ENCODE data around the gene PBX1. TPM values are rescaled to one million over a fixed set of nuclear protein-coding genes. Genes with fewer than 3 reads are reported as not detected.

Gene PBX1
- total and polyA plus RNA-seq, 2 experiments from 2014 or later, result 40.0 to 104 TPM

GRCh38 chr1:164868990-164869389, 310.0 kb downstream of the PBX1 start (continued):
- TF ChIP-seq, protein P1, sequence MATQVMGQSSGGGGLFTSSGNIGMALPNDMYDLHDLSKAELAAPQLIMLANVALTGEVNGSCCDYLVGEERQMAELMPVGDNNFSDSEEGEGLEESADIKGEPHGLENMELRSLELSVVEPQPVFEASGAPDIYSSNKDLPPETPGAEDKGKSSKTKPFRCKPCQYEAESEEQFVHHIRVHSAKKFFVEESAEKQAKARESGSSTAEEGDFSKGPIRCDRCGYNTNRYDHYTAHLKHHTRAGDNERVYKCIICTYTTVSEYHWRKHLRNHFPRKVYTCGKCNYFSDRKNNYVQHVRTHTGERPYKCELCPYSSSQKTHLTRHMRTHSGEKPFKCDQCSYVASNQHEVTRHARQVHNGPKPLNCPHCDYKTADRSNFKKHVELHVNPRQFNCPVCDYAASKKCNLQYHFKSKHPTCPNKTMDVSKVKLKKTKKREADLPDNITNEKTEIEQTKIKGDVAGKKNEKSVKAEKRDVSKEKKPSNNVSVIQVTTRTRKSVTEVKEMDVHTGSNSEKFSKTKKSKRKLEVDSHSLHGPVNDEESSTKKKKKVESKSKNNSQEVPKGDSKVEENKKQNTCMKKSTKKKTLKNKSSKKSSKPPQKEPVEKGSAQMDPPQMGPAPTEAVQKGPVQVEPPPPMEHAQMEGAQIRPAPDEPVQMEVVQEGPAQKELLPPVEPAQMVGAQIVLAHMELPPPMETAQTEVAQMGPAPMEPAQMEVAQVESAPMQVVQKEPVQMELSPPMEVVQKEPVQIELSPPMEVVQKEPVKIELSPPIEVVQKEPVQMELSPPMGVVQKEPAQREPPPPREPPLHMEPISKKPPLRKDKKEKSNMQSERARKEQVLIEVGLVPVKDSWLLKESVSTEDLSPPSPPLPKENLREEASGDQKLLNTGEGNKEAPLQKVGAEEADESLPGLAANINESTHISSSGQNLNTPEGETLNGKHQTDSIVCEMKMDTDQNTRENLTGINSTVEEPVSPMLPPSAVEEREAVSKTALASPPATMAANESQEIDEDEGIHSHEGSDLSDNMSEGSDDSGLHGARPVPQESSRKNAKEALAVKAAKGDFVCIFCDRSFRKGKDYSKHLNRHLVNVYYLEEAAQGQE (IDR thresholded peaks at IDR 0.05; ENCODE audit: unreplicated experiment), result no peak
- no peak for TF ChIP-seq JUNB (IDR thresholded peaks at IDR 0.05; ENCODE audit: unreplicated experiment)

- Mint-ChIP-seq H3K4me1 (peaks cover 9% of the 10 kb centered on the region; the same call in 2 of the 3 replicates), H3K4me3 (no peak overlapping the region), H3K9me3 (no peaks in the 10 kb centered on the region), H3K27me3 (ENCODE audit: insufficient read depth, low read depth, poor library complexity) (peaks cover 4% of the 10 kb centered on the region), H3K36me3 (ENCODE audit: low read depth) (no peaks in the 10 kb centered on the region), H3K27ac (no peak overlapping the region)
- no peaks in the 10 kb centered on the region for H3F3A ChIP-seq (replicated peaks; ENCODE audit: low read depth)
- no peaks in the 10 kb centered on the region for H3K36me3 ChIP-seq (ENCODE audit: insufficient read depth)
- H3K27me3 ChIP-seq (ENCODE audit: insufficient read depth), result no peaks in the 10 kb centered on the region
- H3K4me3 ChIP-seq, result no peak overlapping the region
- no peak overlapping the region for H3K4me2 ChIP-seq
- no peak overlapping the region for H3K27ac ChIP-seq (ENCODE audit: low read depth)
- H4K20me1 ChIP-seq (replicated peaks; ENCODE audit: insufficient read depth), result no peaks in the 10 kb centered on the region
- no peak overlapping the region for H2AFZ ChIP-seq
- DNase-seq (ENCODE audit: low spot score), result no peak
- ATAC-seq, result no peak
- no peaks in the 10 kb centered on the region for H3K9me2 ChIP-seq (ENCODE audit: insufficient read depth)
- H3K4me1 ChIP-seq (ENCODE audit: insufficient read depth), result no peaks in the 10 kb centered on the region; the same call in 1 of the 2 replicates
- H3K79me2 ChIP-seq (replicated peaks; ENCODE audit: insufficient read depth), result no peaks in the 10 kb centered on the region
- TF ChIP-seq CREB1 (CRISPR knock-in tag; IDR thresholded peaks at IDR 0.05; ENCODE audit: low read depth), result no peak
- TF ChIP-seq, protein P1 (IDR thresholded peaks at IDR 0.05; ENCODE audit: unreplicated experiment), result no peak
- no peak for TF ChIP-seq ZNF114 (CRISPR knock-in tag; IDR thresholded peaks at IDR 0.05)
- TF ChIP-seq EZH2phosphoT487 (IDR thresholded peaks at IDR 0.05; ENCODE audit: unreplicated experiment), result no peak
- TF ChIP-seq, protein P2, sequence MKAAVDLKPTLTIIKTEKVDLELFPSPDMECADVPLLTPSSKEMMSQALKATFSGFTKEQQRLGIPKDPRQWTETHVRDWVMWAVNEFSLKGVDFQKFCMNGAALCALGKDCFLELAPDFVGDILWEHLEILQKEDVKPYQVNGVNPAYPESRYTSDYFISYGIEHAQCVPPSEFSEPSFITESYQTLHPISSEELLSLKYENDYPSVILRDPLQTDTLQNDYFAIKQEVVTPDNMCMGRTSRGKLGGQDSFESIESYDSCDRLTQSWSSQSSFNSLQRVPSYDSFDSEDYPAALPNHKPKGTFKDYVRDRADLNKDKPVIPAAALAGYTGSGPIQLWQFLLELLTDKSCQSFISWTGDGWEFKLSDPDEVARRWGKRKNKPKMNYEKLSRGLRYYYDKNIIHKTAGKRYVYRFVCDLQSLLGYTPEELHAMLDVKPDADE (IDR thresholded peaks at IDR 0.05), result no peak
- TF ChIP-seq JUNB (IDR thresholded peaks at IDR 0.05; ENCODE audit: unreplicated experiment), result no peak
- TF ChIP-seq ZNF462 (CRISPR knock-in tag; IDR thresholded peaks at IDR 0.05), result no peak
- TF ChIP-seq STAT1 (IDR thresholded peaks at IDR 0.05; ENCODE audit: unreplicated experiment), result no peak
These were observed 316.5 kb downstream of the PBX1 start for GRCh38 chr1:164875518-164875917.

All from GM23338 (cell line).